Liver (tissue), 3 donors: ENCODE results near the gene TRIOBP.

ENCODE experiments used
- EGR1 ChIP-seq, 2 donors: IDR thresholded peaks; 2 replicates each; pipeline ENCODE4 v1.6.1; 2016 to 2018; ENCODE audit warnings: antibody characterized with exemption in 2 of 2, low read depth in 2 of 2
- HNF4G ChIP-seq: IDR thresholded peaks from 2 replicates; pipeline ENCODE4 v1.6.1; 2016; ENCODE audit warnings: antibody characterized with exemption
- RAD21 ChIP-seq, 2 donors: IDR thresholded peaks; 2 replicates each; pipeline ENCODE4 v1.6.1; 2016; ENCODE audit warnings: antibody characterized with exemption in 2 of 2, mild to moderate bottlenecking in 2 of 2
- SP1 ChIP-seq: IDR thresholded peaks from 2 replicates; pipeline ENCODE4 v1.6.1; 2018; ENCODE audit warnings: antibody characterized with exemption, mild to moderate bottlenecking
- YY1 ChIP-seq: IDR thresholded peaks from 2 replicates; pipeline ENCODE4 v1.6.1; 2016; ENCODE audit warnings: antibody characterized with exemption, mild to moderate bottlenecking
- TF ChIP-seq, protein P1 (sequence below): IDR thresholded peaks from 2 replicates; pipeline ENCODE4 v1.6.1; 2016; ENCODE audit warnings: antibody characterized with exemption
- TF ChIP-seq, protein P2 (sequence below): fragments of 150-350 bp; IDR thresholded peaks from 2 replicates; pipeline ENCODE4 v1.5.1; 2017; ENCODE audit warnings: improper control_type of control experiment, low read depth, low read length; ENCODE audit not compliant: missing input control
- TF ChIP-seq, protein P3 (sequence below): IDR thresholded peaks from 2 replicates; pipeline ENCODE4 v1.6.1; 2016; ENCODE audit warnings: antibody characterized with exemption, mild to moderate bottlenecking
- donor health status: healthy.
- donor health status: healthy.

DNA sequence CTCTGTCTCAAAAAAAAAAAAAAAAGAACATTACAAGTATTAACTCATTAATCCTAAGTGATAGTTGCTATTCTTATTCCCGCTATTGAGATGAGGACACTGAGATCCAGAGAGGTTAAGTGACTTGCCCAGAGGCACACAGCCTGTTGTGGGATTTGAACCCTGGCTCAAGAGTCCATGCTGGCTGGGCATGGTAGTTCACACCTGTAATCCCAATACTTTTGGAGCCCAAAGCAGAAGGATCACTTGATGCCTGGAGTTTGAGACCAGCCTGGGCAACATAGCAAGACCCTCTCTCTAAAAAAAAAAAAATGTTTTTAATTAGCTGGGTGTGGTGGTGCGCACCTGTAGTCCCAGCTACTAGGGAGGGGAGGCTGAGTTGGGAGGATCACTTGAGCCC, 115.0 kb downstream of the TRIOBP start:
- TF ChIP-seq, protein P1, sequence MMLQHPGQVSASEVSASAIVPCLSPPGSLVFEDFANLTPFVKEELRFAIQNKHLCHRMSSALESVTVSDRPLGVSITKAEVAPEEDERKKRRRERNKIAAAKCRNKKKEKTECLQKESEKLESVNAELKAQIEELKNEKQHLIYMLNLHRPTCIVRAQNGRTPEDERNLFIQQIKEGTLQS, result no peak
- TF ChIP-seq EGR1 (IDR thresholded peaks at IDR 0.05; ENCODE audit: low read depth in 2 of 2) (no peak), RAD21 (IDR thresholded peaks at IDR 0.05) (no peak), HNF4G (no peak), SP1 (no peak), YY1 (no peak)
- TF ChIP-seq, protein P2, sequence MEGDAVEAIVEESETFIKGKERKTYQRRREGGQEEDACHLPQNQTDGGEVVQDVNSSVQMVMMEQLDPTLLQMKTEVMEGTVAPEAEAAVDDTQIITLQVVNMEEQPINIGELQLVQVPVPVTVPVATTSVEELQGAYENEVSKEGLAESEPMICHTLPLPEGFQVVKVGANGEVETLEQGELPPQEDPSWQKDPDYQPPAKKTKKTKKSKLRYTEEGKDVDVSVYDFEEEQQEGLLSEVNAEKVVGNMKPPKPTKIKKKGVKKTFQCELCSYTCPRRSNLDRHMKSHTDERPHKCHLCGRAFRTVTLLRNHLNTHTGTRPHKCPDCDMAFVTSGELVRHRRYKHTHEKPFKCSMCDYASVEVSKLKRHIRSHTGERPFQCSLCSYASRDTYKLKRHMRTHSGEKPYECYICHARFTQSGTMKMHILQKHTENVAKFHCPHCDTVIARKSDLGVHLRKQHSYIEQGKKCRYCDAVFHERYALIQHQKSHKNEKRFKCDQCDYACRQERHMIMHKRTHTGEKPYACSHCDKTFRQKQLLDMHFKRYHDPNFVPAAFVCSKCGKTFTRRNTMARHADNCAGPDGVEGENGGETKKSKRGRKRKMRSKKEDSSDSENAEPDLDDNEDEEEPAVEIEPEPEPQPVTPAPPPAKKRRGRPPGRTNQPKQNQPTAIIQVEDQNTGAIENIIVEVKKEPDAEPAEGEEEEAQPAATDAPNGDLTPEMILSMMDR, result no peak
- TF ChIP-seq, protein P3, sequence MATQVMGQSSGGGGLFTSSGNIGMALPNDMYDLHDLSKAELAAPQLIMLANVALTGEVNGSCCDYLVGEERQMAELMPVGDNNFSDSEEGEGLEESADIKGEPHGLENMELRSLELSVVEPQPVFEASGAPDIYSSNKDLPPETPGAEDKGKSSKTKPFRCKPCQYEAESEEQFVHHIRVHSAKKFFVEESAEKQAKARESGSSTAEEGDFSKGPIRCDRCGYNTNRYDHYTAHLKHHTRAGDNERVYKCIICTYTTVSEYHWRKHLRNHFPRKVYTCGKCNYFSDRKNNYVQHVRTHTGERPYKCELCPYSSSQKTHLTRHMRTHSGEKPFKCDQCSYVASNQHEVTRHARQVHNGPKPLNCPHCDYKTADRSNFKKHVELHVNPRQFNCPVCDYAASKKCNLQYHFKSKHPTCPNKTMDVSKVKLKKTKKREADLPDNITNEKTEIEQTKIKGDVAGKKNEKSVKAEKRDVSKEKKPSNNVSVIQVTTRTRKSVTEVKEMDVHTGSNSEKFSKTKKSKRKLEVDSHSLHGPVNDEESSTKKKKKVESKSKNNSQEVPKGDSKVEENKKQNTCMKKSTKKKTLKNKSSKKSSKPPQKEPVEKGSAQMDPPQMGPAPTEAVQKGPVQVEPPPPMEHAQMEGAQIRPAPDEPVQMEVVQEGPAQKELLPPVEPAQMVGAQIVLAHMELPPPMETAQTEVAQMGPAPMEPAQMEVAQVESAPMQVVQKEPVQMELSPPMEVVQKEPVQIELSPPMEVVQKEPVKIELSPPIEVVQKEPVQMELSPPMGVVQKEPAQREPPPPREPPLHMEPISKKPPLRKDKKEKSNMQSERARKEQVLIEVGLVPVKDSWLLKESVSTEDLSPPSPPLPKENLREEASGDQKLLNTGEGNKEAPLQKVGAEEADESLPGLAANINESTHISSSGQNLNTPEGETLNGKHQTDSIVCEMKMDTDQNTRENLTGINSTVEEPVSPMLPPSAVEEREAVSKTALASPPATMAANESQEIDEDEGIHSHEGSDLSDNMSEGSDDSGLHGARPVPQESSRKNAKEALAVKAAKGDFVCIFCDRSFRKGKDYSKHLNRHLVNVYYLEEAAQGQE, result no peak
